K562 (cell line): ENCODE data around the gene ADD2. TPM values are rescaled to one million over a fixed set of nuclear protein-coding genes. Genes with fewer than 3 reads are reported as not detected.

Source experiments
- ATAC-seq: fragments of 200-7000 bp; cut with Tn5 transposase; 3 replicates; pipeline ENCODE4 v1.9.1; 2020; ENCODE audit warnings: moderate library complexity
- BruUV-seq: library from RNA; stranded (reverse); fragments of 400-500 nt; replicated peaks from 2 replicates; lab custom pipeline; 2021; lab: Mats Ljungman, UMichigan
- CTCF ChIA-PET: fragments of 300-600 bp; formaldehyde crosslinking; extraction: SDS; loops from one replicate; lab custom pipeline; 2021; ENCODE audit warnings: low intra/inter-chr PET ratio; lab: Yijun Ruan, JAX
- POLR2A ChIA-PET: fragments of 300-600, 350-650 bp; sonication (Branson Sonifier 250); formaldehyde crosslinking; extraction: SDS; loops from one replicate; lab custom pipeline; 2021; ENCODE audit warnings: antibody characterized with exemption, inconsistent platforms; lab: Yijun Ruan, JAX
- DNase-seq, 4 experiments: peaks; one replicate each; pipeline versions ENCODE4 v3.0.0 to v3.0.0-alpha.2; 2011 to 2018; ENCODE audit warnings: low spot score in 3 of 4, mixed read lengths in 3 of 4; ENCODE audit errors: extremely low read depth in 1 of 4
- FAIRE-seq: peaks from 2 replicates; lab custom pipeline; 2011; peaks lifted over from hg19 to GRCh38; lab: Jason Lieb, UNC
- H2AFZ ChIP-seq: 2 replicates; pipeline ENCODE4 v1.6.0; 2011; ENCODE audit warnings: low read depth, low read length, control low read depth, inconsistent platforms
- H3K27ac ChIP-seq: fragments of 200-600 bp; 3 replicates; pipeline ENCODE4 v1.8.0; 2011; ENCODE audit warnings: low read depth, mild to moderate bottlenecking, control low read depth, inconsistent platforms, low read length, moderate library complexity, mixed read lengths; ENCODE audit errors: extremely low read depth
- H3K27me3 ChIP-seq, 2 experiments: fragments of 300-600 bp in 1 of 2; 2 replicates in 1 of 2; 3 replicates in 1 of 2; pipeline versions ENCODE4 v1.6.0 to v1.8.0; 2011; ENCODE audit warnings: inconsistent platforms in 2 of 2, low read length in 2 of 2, mild to moderate bottlenecking in 1 of 2, mixed read lengths in 1 of 2, moderate library complexity in 1 of 2; ENCODE audit not compliant: control insufficient read depth in 2 of 2, insufficient read depth in 2 of 2
- H3K36me3 ChIP-seq: fragments of 300-600 bp; 3 replicates; pipeline ENCODE4 v1.8.0; 2011; ENCODE audit warnings: mild to moderate bottlenecking, low read length, inconsistent platforms; ENCODE audit not compliant: control insufficient read depth, insufficient read depth
- H3K4me1 ChIP-seq, 2 experiments: fragments of 200-600 bp in 1 of 2; replicated peaks in 1 of 2; 2 replicates in 1 of 2; 3 replicates in 1 of 2; pipeline versions ENCODE4 v1.5.1 to v1.8.0; 2011; ENCODE audit warnings: inconsistent platforms in 2 of 2, low read length in 2 of 2, mild to moderate bottlenecking in 1 of 2, mixed read lengths in 1 of 2, moderate library complexity in 1 of 2; ENCODE audit not compliant: control insufficient read depth in 2 of 2, insufficient read depth in 2 of 2
- H3K4me2 ChIP-seq: 2 replicates; pipeline ENCODE4 v1.6.1; 2011; ENCODE audit warnings: low read length, control low read depth, inconsistent platforms, mixed read lengths; ENCODE audit not compliant: insufficient read depth
- H3K4me3 ChIP-seq: fragments of 200-600 bp; sonication (generic), shearing (Covaris generic); 2 replicates; pipeline ENCODE4 v1.5.1; 2016; ENCODE audit warnings: control low read depth, inconsistent platforms
- H3K79me2 ChIP-seq: fragments of 200-600 bp; 3 replicates; pipeline ENCODE4 v1.8.0; 2011; ENCODE audit warnings: low read length, inconsistent platforms; ENCODE audit not compliant: control insufficient read depth, insufficient read depth
- H3K9ac ChIP-seq, 2 experiments: 2 replicates each; pipeline versions ENCODE4 v1.6.0 to v1.6.1; 2011; ENCODE audit warnings: low read depth in 2 of 2, low read length in 2 of 2, control low read depth in 1 of 2, inconsistent platforms in 1 of 2, mild to moderate bottlenecking in 1 of 2, mixed read lengths in 1 of 2; ENCODE audit not compliant: insufficient read depth in 1 of 2
- H3K9me1 ChIP-seq: one replicate; pipeline ENCODE4 v1.6.0; 2011; ENCODE audit warnings: inconsistent platforms, mild to moderate bottlenecking, low read length, moderate library complexity; ENCODE audit not compliant: control insufficient read depth, insufficient read depth
- H3K9me3 ChIP-seq: replicated peaks from 2 replicates; pipeline ENCODE4 v1.5.1; 2011; ENCODE audit warnings: low read depth, low read length, inconsistent platforms; ENCODE audit not compliant: control insufficient read depth, insufficient read depth
- H4K20me1 ChIP-seq: replicated peaks from 2 replicates; pipeline ENCODE4 v1.6.1; 2011; ENCODE audit warnings: low read length, inconsistent platforms, mixed read lengths; ENCODE audit not compliant: control insufficient read depth, insufficient read depth
- ESRRB ChIP-seq: fragments of 250-450 bp; sonication (Bioruptor Pico); IDR thresholded peaks from 2 replicates; pipeline ENCODE4 v1.5.0; 2020; ENCODE audit warnings: mild to moderate bottlenecking, moderate library complexity, borderline replicate concordance
- GATAD2A ChIP-seq: fragments of 450-650 bp; IDR thresholded peaks from 2 replicates; pipeline ENCODE4 v1.6.1; 2017
- GTF2F1 ChIP-seq: IDR thresholded peaks from 2 replicates; pipeline ENCODE4 v1.6.1; 2011; ENCODE audit warnings: low read depth, low read length, improper control_type of control experiment
- IRF9 ChIP-seq: fragments of 450-650 bp; IDR thresholded peaks from 2 replicates; pipeline ENCODE4 v1.6.1; 2016; ENCODE audit warnings: missing biosample characterization, missing genetic modification characterization
- KLF16 ChIP-seq: IDR thresholded peaks from 2 replicates; pipeline ENCODE4 v1.6.1; 2016; ENCODE audit warnings: antibody characterized with exemption
- MTA1 ChIP-seq: fragments of 450-650 bp; IDR thresholded peaks from 2 replicates; pipeline ENCODE4 v1.6.1; 2017; ENCODE audit warnings: borderline replicate concordance
- PHB ChIP-seq: fragments of 250-450 bp; sonication (Bioruptor Pico); IDR thresholded peaks from 2 replicates; pipeline ENCODE4 v1.5.0; 2021
- PRDM10 ChIP-seq: fragments of 450-650 bp; IDR thresholded peaks from 2 replicates; pipeline ENCODE4 v1.6.1; 2018; ENCODE audit not compliant: partially characterized antibody
- RAD51 ChIP-seq: fragments of 450-650 bp; IDR thresholded peaks from 2 replicates; pipeline ENCODE4 v1.7.1; 2016; ENCODE audit warnings: low read depth, mild to moderate bottlenecking, borderline replicate concordance
- RCOR1 ChIP-seq, 2 experiments: IDR thresholded peaks; 2 replicates each; pipeline ENCODE4 v1.6.1; 2012; ENCODE audit warnings: low read depth in 2 of 2, low read length in 2 of 2, borderline replicate concordance in 1 of 2, improper control_type of control experiment in 1 of 2
- SMC3 ChIP-seq: conservative IDR thresholded peaks from 2 replicates; pipeline ENCODE4 v1.6.1; 2011; ENCODE audit warnings: low read depth, low read length, improper control_type of control experiment; ENCODE audit not compliant: insufficient read depth
- STAG1 ChIP-seq: sonication (generic); formaldehyde crosslinking; IDR thresholded peaks from 2 replicates; pipeline ENCODE4 v1.5.0; 2020; ENCODE audit warnings: missing genetic modification reagents, borderline replicate concordance
- WGBS: fragments of 100-300 bp; shearing (Covaris generic); methylation state at CpG from one replicate; pipeline ENCODE4 v1.1.6; 2016; ENCODE audit warnings: low coverage, mixed read lengths; ENCODE audit not compliant: insufficient coverage; ENCODE audit errors: missing lambda C conversion rate; 5-methylcytosine and 5-hydroxymethylcytosine counted together
- in situ Hi-C: fragments of 300-500 bp; cut with MboI; formaldehyde crosslinking; loops from 4 replicates; pipeline ENCODE4 v1.15.0; 2018; ENCODE audit warnings: inconsistent platforms, mixed read lengths
- intact Hi-C: fragments of 100-400 bp; cut with micrococcal nuclease; formaldehyde crosslinking; loops from 2 replicates; pipeline ENCODE4 v1.14.2; 2022
- polyA plus RNA-seq, 8 experiments: library from polyadenylated mRNA; depleted of rRNA in 4 of 8; stranded (reverse) in 5 of 8; unstranded in 3 of 8; fragments of >200 nt; fragmentation: Nextera tagmentation in 2 of 8; fragmentation: Illumina TruSeq in 1 of 8; extraction: Ambion mirVana in 2 of 8; extraction: Trizol in 1 of 8; gene quantifications; 2 replicates each; pipeline versions ENCODE4 v1.2.1 to v1.2.3, GENCODE V29; 2011 to 2014; ENCODE audit warnings: inconsistent platforms in 1 of 8, missing spikeins in 1 of 8
- total RNA-seq, 7 experiments: library from RNA; depleted of rRNA in 6 of 7; stranded (reverse); fragments of >200 nt in 6 of 7; fragmentation: Illumina TruSeq in 2 of 7; extraction: Trizol in 2 of 7; gene quantifications; 2 replicates each; pipeline versions ENCODE4 v1.2.1 to v1.2.3, GENCODE V29; 2011 to 2021; ENCODE audit warnings: low replicate concordance in 1 of 7

Gene ADD2
- total and polyA plus RNA-seq, 9 of the 15 experiments (the other 6 are each of a cell fraction or from before 2014, with no cell fraction given), result 3.5 to 63.0 (median 36.2) TPM

- no TSS peak for BruUV-seq
- Histone ChIP-seq H3K27ac (no peak overlapping the region), H2AFZ (no peak overlapping the region), H3K4me2 (no peak overlapping the region), H3K27me3 (no peaks in the 10 kb centered on the region; a peak in 1 of 5 replicates), H3K9me3 (no peaks in the 10 kb centered on the region; the same call in 1 of the 2 replicates), H3K4me3 (no peak overlapping the region), H4K20me1 (no peaks in the 10 kb centered on the region), H3K9me1 (no peaks in the 10 kb centered on the region), H3K79me2 (no peaks in the 10 kb centered on the region), H3K9ac (no peak overlapping the region), H3K36me3 (no peaks in the 10 kb centered on the region), H3K4me1 (no peaks in the 10 kb centered on the region)
- CTCF ChIA-PET, result interaction anchor here (1.3 to 1.5 kb wide), 4 partner anchors 95 to 344 kb away, joined by 4 to 14 read pairs (median 6); partner anchors contain the start of genes ADD2 and TGFA
- in situ Hi-C loops (loop anchor here (10.0 to 25.0 kb wide), 2 partner anchors 333 to 736 kb away; partner anchors contain the start of gene MXD1), intact Hi-C loops (loop anchor here (1.0 to 10.0 kb wide), 2 partner anchors 93 to 344 kb away; partner anchors contain the start of gene TGFA)
- DNase-seq, result peak; percentile 61 to 77 (median 70)
- peak; percentile 91 for ATAC-seq
- POLR2A ChIA-PET, result interaction anchor here (0.6 kb wide), 1 partner anchor 17 kb away, joined by 3 read pairs; no protein-coding TSS in a partner anchor
- FAIRE-seq, result peak; percentile 89
- under 1% methylated on average over 9 of the region's 9 CpGs for WGBS
- peak; percentile 66; the same call in 1 of the 2 replicates for TF ChIP-seq STAG1
- no peak for TF ChIP-seq RCOR1 (IDR thresholded peaks at IDR 0.05; ENCODE audit: borderline replicate concordance in 1 of 2, low read depth in 2 of 2, low read length in 2 of 2)
- no peak for TF ChIP-seq GATAD2A
- TF ChIP-seq PHB (CRISPR knock-in tag), result no peak
- peak; percentile 88 for TF ChIP-seq KLF16
- no peak for TF ChIP-seq IRF9 (tag)
- TF ChIP-seq GTF2F1, result no peak
- TF ChIP-seq MTA1, result no peak
- peak; percentile 91 for TF ChIP-seq SMC3
- TF ChIP-seq ESRRB, result no peak
- no peak for TF ChIP-seq RAD51
- TF ChIP-seq PRDM10, result no peak
Measured at GRCh38 chr2:70647873-70648481, 120.0 kb downstream of the ADD2 start.
